Natural killer cell treated with Interleukin-12 subunit alpha and Interleukin-12 subunit beta and Interleukin-15 and Interleukin-18, amount 100 ng/mL, for 72 hours (primary cell): ENCODE data around the gene MGST1. TPM values are rescaled to one million over a fixed set of nuclear protein-coding genes. Genes with fewer than 3 reads are reported as not detected.

ENCODE experiments used
- ATAC-seq, 2 donors: fragments of 150-1000 bp; cut with Tn5 transposase in 1 of 2; sonication (Bioruptor Pico), chemical (Tn5 transposase) in 1 of 2; 2 replicates each; pipeline ENCODE4 v1.10.0; 2021
- DNase-seq: peaks from one replicate; pipeline ENCODE4 v3.0.0; 2022; ENCODE audit warnings: low spot score
- H3K27ac Mint-ChIP-seq, 2 donors: 1 replicate in 1 of 2; 2 replicates in 1 of 2; pipeline ENCODE4 v1.8.0; 2022; ENCODE audit warnings: mixed read lengths in 2 of 2, mild to moderate bottlenecking in 1 of 2, moderate library complexity in 1 of 2
- H3K27me3 Mint-ChIP-seq, 2 donors: 1 replicate in 1 of 2; 2 replicates in 1 of 2; pipeline ENCODE4 v1.8.0; 2022; ENCODE audit warnings: mixed read lengths in 2 of 2
- H3K36me3 Mint-ChIP-seq: one replicate; pipeline ENCODE4 v1.8.0; 2022; ENCODE audit warnings: mixed read lengths
- H3K4me1 Mint-ChIP-seq, 2 donors: 1 replicate in 1 of 2; 2 replicates in 1 of 2; pipeline ENCODE4 v1.8.0; 2022; ENCODE audit warnings: low read depth in 2 of 2, mixed read lengths in 2 of 2, mild to moderate bottlenecking in 1 of 2
- H3K4me3 Mint-ChIP-seq: one replicate; pipeline ENCODE4 v1.8.0; 2022; ENCODE audit warnings: mixed read lengths
- H3K9me3 Mint-ChIP-seq: 2 replicates; pipeline ENCODE4 v1.8.0; 2022; ENCODE audit warnings: mixed read lengths
- total RNA-seq, 2 donors: library from RNA; stranded (reverse); gene quantifications; one replicate each; pipeline ENCODE4 v1.2.3, GENCODE V29; 2022

Gene MGST1
- total RNA-seq = 10 to 100 TPM; 11.3 to 13.8 TPM

DNA sequence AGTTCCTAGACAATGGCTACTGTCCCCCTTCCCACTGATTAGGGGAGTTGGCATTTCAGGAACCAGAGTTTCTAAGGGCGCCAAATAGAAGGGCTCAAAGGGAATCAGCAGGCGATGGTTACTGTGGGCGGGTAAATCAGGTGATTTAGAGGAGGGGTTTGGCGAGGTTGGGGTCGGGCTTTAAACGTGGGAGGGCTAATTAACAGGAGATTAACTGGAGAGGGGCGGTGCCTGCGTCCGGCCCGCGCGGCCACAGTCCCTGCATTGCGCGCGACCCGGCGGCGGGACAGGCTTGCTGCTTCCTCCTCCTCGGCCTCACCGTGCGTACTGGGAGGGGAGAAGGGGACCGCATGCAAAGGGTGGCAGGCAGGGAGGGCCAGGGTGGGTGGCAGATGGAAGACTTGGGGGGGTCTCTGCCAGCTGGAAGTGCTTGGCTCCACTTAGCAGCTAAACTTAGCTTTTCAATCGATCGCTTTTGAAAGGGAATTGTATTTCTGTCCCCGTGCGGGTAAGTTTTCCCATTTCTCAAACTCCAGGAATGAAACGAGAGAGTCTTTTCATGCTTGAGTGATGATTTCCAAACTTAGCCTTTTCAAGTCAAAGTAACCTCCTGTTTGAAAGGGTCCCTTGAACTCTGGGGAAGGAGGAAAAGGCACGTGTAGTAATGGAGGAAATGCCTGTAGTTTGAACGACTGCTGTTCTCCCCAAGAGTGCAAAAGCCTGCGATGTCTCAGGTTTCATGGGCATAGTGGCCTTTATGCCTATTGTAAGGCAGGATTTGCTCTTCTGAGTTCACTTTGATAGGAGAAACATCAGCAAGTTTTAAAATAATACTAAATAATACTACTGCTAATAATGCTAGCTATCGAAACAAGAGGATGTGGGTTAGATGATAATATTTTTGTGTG is at the start of gene MGST1:
TSS of gene MGST1 (plus strand) at position 255 of the 908 bp plus-strand sequence. CDS start 6,608 bp downstream, outside the sequence.
- Mint-ChIP-seq H3K9me3 (peaks cover 3% of the 10 kb centered on the region), H3K36me3 (no peaks in the 10 kb centered on the region), H3K27ac (no peak within 1 kb of the TSS), H3K4me1 (no peaks in the 10 kb centered on the region), H3K27me3 (no peaks in the 10 kb centered on the region), H3K4me3 (peak within 1 kb of the TSS; percentile 22)
- peak in 1 of 2 donors; percentile 48 for ATAC-seq
- no peak for DNase-seq

DNA sequence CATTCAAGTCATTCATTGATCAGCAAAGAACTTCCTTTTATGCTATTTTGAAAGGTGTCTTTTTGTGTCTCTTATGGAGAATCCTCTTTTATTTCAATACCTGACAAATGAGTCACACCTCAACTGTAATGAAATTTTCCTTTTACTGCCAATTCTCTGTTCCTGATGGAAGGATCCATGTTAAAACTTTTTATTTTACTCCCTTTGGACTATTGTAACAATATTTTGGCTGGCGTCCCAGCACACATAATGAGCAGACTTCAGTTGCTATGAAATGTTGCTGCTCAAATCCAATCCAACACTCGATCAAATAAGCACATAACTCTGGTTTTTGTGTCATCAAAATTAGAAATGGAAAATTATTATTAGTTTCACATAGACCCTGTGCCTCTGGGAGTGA is 48.0 kb upstream of the MGST1 start:
- ATAC-seq (no peak), DNase-seq (no peak)
- Mint-ChIP-seq H3K4me1 (no peaks in the 10 kb centered on the region), H3K36me3 (no peaks in the 10 kb centered on the region), H3K27ac (no peak overlapping the region), H3K27me3 (no peaks in the 10 kb centered on the region), H3K4me3 (no peak overlapping the region), H3K9me3 (peaks cover 15% of the 10 kb centered on the region)

GRCh38 chr12:16300122-16300521 is 47.3 kb upstream of the MGST1 start:
- ATAC-seq (no peak), DNase-seq (no peak)
- no peaks in the 10 kb centered on the region for H3K4me1 Mint-ChIP-seq
- H3K27ac Mint-ChIP-seq = no peak overlapping the region
- no peak overlapping the region for H3K4me3 Mint-ChIP-seq
- peaks cover 15% of the 10 kb centered on the region for H3K9me3 Mint-ChIP-seq
- H3K36me3 Mint-ChIP-seq = no peaks in the 10 kb centered on the region
- H3K27me3 Mint-ChIP-seq = no peaks in the 10 kb centered on the region

DNA sequence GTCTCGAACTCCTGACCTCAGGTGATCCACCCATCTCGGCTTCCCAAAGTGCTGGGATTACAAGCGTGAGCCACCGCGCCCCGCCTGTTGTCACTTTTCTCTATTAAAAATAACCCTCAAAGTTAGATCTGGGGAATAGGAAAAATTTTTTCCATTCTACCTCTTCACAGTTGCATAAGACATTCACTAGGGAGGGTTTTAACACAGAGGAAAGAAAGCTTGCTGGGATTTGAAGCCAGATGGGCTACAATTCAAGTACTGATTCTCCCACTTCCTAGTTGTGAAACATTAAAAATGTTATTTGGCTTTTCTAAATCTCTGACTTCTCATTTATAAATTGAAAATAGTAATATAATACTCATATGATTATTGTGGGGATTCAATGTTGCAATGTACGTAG is 46.7 kb upstream of the MGST1 start:
- Mint-ChIP-seq H3K27ac (no peak overlapping the region), H3K9me3 (peaks cover 13% of the 10 kb centered on the region), H3K4me3 (no peak overlapping the region), H3K4me1 (no peaks in the 10 kb centered on the region), H3K36me3 (no peaks in the 10 kb centered on the region), H3K27me3 (no peaks in the 10 kb centered on the region)
- DNase-seq = no peak
- ATAC-seq = no peak

GRCh38 chr12:16303939-16304338 is 43.5 kb upstream of the MGST1 start:
- Mint-ChIP-seq H3K9me3 (peaks cover 3% of the 10 kb centered on the region), H3K27me3 (no peaks in the 10 kb centered on the region), H3K4me3 (no peak overlapping the region), H3K4me1 (no peaks in the 10 kb centered on the region), H3K36me3 (no peaks in the 10 kb centered on the region), H3K27ac (no peak overlapping the region)
- no peak for ATAC-seq
- DNase-seq = no peak

DNA sequence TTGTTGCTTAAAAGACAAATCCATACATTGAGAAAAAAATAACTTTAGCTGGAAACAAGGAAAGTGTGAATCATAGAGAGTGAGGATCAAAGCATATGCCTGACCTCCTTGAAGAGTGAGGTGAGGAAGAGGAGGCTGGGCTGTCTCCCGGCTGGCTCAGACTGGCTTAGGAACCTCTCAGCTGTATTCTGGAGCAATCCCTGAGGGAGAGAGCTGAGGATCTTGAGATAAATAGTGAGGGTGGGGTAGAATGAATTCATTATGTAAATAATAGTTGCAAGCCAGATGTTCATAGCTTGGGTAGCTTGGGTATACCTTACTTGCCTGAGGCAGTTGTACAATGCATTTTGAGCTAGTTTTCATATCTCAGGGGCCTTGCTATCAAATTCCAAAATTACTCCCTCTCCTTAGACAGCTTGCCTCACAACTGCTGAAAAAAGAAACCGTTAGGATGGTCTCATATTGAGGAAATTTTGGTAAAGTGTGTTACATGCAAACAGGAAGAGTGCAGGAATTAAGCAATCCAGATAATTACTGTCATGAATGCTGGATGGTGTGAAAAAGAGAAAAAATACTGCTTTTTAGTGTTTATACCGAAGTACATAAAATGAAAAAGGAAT is 39.5 kb upstream of the MGST1 start:
- ATAC-seq (no peak), DNase-seq (no peak)

GRCh38 chr12:16310934-16311333 is 36.5 kb upstream of the MGST1 start:
- ATAC-seq = no peak
- H3K4me1 Mint-ChIP-seq = no peaks in the 10 kb centered on the region
- H3K27me3 Mint-ChIP-seq = no peaks in the 10 kb centered on the region
- peaks cover 15% of the 10 kb centered on the region for H3K9me3 Mint-ChIP-seq
- H3K4me3 Mint-ChIP-seq = no peak overlapping the region
- no peak overlapping the region for H3K27ac Mint-ChIP-seq
- no peak for DNase-seq
- no peaks in the 10 kb centered on the region for H3K36me3 Mint-ChIP-seq

More for the DNA sequence above, 39.5 kb upstream of the MGST1 start:
- H3K27ac Mint-ChIP-seq = no peak overlapping the region
- no peaks in the 10 kb centered on the region for H3K27me3 Mint-ChIP-seq
- H3K9me3 Mint-ChIP-seq = peaks cover 13% of the 10 kb centered on the region
- no peak overlapping the region for H3K4me3 Mint-ChIP-seq
- no peaks in the 10 kb centered on the region for H3K36me3 Mint-ChIP-seq
- no peaks in the 10 kb centered on the region for H3K4me1 Mint-ChIP-seq

DNA sequence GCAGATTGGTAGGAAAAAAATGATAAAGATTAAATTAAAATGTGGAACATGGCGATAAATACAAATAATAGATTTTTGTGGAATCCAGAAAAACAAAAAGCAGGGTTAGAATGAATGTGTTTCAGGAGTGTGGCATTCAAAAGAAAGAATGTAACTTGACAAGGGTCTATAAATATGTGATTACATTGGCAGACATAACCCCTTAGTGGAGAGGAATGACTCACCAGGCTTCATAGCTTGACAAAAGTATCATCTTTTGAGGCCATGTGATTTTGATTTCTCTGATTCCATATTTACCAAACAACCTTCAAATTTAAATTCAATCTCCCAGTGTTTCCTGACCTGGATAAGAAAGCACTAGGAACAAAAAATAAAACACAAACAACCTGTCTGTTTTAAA is 24.4 kb upstream of the MGST1 start:
- Mint-ChIP-seq H3K9me3 (peaks cover 26% of the 10 kb centered on the region), H3K27ac (no peak overlapping the region), H3K36me3 (no peaks in the 10 kb centered on the region), H3K4me1 (no peaks in the 10 kb centered on the region), H3K27me3 (no peaks in the 10 kb centered on the region), H3K4me3 (no peak overlapping the region)
- ATAC-seq (no peak), DNase-seq (no peak)

GRCh38 chr12:16323638-16324037 is 23.8 kb upstream of the MGST1 start:
- DNase-seq = no peak
- no peaks in the 10 kb centered on the region for H3K4me1 Mint-ChIP-seq
- no peak overlapping the region for H3K27ac Mint-ChIP-seq
- H3K9me3 Mint-ChIP-seq = peaks cover 28% of the 10 kb centered on the region
- no peaks in the 10 kb centered on the region for H3K36me3 Mint-ChIP-seq
- H3K4me3 Mint-ChIP-seq = no peak overlapping the region
- no peaks in the 10 kb centered on the region for H3K27me3 Mint-ChIP-seq
- ATAC-seq = no peak

DNA sequence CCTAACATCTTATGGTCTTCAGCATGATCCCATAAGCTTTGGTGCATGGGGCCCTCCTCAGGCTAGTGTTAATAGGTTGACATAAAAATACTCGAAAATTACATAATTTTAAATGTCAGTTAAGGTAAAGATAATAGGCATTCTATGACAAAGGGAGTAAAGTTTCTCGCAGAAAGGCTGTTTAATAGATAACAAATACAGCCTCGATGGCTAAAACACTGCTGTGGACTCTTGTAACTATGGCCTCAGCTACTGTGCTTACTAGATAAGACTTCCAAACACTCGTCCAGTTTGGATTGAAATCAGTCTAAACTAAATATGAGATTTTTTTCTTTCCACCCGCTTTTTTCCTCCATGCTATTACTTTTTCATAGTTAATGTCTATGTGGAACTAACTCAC is 23.2 kb upstream of the MGST1 start:
- Mint-ChIP-seq H3K4me1 (no peaks in the 10 kb centered on the region), H3K9me3 (peaks cover 25% of the 10 kb centered on the region), H3K36me3 (no peaks in the 10 kb centered on the region), H3K27ac (no peak overlapping the region), H3K4me3 (no peak overlapping the region), H3K27me3 (no peaks in the 10 kb centered on the region)
- ATAC-seq (no peak), DNase-seq (no peak)

- DNase-seq (no peak), ATAC-seq (no peak)
- Mint-ChIP-seq H3K4me1 (no peaks in the 10 kb centered on the region), H3K36me3 (no peaks in the 10 kb centered on the region), H3K27ac (no peak overlapping the region), H3K27me3 (no peaks in the 10 kb centered on the region), H3K4me3 (no peak overlapping the region), H3K9me3 (peaks cover 24% of the 10 kb centered on the region)
Observed at GRCh38 chr12:16324772-16325171, 22.7 kb upstream of the MGST1 start.

DNA sequence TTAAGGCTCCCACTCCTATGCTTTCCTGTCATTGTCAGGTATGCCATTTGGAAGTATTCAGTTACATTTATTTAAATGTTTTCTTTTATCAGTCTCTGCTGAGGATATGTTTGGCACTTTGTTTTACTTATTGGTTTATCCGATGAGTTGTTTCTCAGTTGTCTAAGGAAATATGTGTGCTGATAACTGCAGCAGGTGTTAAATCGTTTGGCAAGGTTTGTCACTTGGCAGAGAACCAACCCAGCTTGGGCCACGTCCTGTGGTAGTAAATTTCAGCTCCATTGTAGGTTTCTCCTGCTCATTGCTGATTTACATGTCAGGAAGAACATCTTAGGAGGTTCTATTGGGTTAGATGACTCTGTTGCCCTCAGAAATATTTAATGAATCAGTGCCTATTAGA is 22.0 kb upstream of the MGST1 start:
- Mint-ChIP-seq H3K27me3 (no peaks in the 10 kb centered on the region), H3K4me3 (no peak overlapping the region), H3K4me1 (no peaks in the 10 kb centered on the region), H3K27ac (no peak overlapping the region), H3K36me3 (no peaks in the 10 kb centered on the region), H3K9me3 (peaks cover 26% of the 10 kb centered on the region)
- DNase-seq (no peak), ATAC-seq (no peak)

DNA sequence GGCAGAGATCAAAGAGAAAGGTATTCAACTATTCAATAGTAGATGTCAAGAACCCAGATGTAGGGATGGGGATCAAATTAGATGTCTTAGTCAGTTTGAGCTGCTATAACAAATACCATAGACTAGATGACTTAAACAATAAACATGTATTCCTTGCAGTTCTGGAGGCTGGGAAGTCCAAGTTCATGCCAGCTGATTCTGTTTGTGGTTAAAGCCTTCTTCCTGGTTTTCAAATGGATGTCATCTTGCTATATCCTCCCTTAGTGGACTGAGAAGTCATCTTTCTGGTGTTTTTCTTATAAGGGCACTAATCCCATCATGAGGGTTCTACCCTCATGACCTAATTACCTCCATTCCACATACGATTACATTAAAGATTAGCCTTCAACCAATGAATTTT is 19.5 kb upstream of the MGST1 start:
- Mint-ChIP-seq H3K4me3 (no peak overlapping the region), H3K27me3 (no peaks in the 10 kb centered on the region), H3K36me3 (no peaks in the 10 kb centered on the region), H3K27ac (no peak overlapping the region), H3K9me3 (peaks cover 21% of the 10 kb centered on the region), H3K4me1 (no peaks in the 10 kb centered on the region)
- no peak for DNase-seq
- no peak for ATAC-seq

DNA sequence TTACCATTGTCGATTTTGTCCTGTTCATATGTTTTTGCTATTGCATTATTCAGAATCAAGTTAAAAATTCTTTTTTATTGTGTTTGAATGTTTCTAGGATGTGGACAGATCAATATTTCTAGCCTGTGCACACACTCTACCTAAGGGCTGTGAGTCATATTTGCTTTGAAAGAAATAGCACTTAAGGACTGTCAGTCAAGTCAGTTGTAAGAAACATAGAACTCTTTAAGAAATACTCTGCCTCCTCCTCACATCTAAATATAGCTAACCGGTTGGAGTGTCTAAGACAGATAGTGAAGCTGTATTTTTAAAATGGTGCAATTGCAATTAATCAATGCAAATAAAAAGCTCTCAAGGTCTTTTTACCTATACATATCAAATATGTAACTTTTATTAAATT is 17.9 kb upstream of the MGST1 start:
- Mint-ChIP-seq H3K9me3 (peaks cover 27% of the 10 kb centered on the region), H3K27ac (no peak overlapping the region), H3K4me1 (no peaks in the 10 kb centered on the region), H3K4me3 (no peak overlapping the region), H3K36me3 (no peaks in the 10 kb centered on the region), H3K27me3 (no peaks in the 10 kb centered on the region)
- ATAC-seq = no peak
- no peak for DNase-seq
